Adipocyte (in vitro differentiated cells): ENCODE results near the gene ZFYVE28.

ENCODE experiments used
- DNase-seq: peaks from one replicate; pipeline ENCODE4 v3.0.0-alpha.2; 2015; ENCODE audit warnings: low read depth
- H3K27me3 ChIP-seq: replicated peaks from 2 replicates; pipeline ENCODE4 v1.7.0; 2013; ENCODE audit warnings: mild to moderate bottlenecking, low read length, moderate library complexity; ENCODE audit not compliant: control insufficient read depth, insufficient read depth
- H3K36me3 ChIP-seq: 2 replicates; pipeline ENCODE4 v1.7.0; 2013; ENCODE audit warnings: low read length, mild to moderate bottlenecking, moderate library complexity; ENCODE audit not compliant: control insufficient read depth, insufficient read depth, severe bottlenecking
- H3K4me1 ChIP-seq: 2 replicates; pipeline ENCODE4 v1.7.0; 2013; ENCODE audit warnings: mild to moderate bottlenecking, low read length, moderate library complexity; ENCODE audit not compliant: control insufficient read depth, insufficient read depth
- H3K4me3 ChIP-seq: 2 replicates; pipeline ENCODE4 v1.7.0; 2013; ENCODE audit warnings: mild to moderate bottlenecking, low read length, moderate library complexity
- H3K9ac ChIP-seq: 2 replicates; pipeline ENCODE4 v1.7.0; 2013; ENCODE audit warnings: mild to moderate bottlenecking, low read length, moderate library complexity
- H3K9me3 ChIP-seq: 2 replicates; pipeline ENCODE4 v1.7.0; 2013; ENCODE audit warnings: mild to moderate bottlenecking, low read length, moderate library complexity; ENCODE audit not compliant: control insufficient read depth

Gene ZFYVE28

DNA sequence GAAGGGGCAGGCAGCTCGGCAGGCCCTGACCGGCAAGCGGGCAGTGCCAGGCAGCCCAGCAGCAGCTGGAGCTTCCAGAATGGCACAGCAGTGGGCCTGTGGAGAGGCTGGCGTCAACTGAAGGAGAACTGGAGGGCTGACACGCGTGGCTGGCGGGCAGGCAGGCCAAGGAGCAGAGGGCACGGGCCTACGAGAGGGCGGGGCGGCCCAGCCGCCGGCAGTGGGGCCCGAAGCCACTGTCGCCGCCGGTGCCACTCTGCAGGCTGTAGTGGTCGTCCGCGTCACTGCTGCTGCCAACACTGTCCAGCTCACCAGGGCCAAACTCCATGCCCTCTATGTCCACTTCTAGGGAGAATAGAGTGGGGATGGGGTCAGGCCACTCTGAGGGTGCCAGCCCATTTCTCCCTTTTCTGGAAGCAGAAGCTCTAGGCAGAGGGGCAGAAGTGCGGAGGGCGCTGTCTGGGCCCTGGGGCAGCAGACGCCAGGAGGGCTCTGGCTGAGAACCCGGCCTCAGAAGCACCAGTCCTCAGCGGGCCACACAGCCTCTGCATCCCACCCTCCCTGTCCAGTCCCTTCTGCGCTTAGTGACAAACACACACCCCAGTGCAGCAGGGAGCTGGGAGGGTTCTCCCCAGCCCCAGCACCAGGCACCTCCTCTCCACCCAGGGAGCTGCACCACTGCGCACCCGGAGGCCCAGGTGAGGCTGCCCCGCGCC, 167.9 kb downstream of the ZFYVE28 start:
- no peak for DNase-seq
- H3K4me1 ChIP-seq = peaks cover under 1% of the 10 kb centered on the region
- H3K9ac ChIP-seq = no peak overlapping the region
- no peaks in the 10 kb centered on the region for H3K27me3 ChIP-seq
- H3K4me3 ChIP-seq = no peak overlapping the region
- H3K9me3 ChIP-seq = no peaks in the 10 kb centered on the region
- H3K36me3 ChIP-seq = peaks cover 65% of the 10 kb centered on the region

DNA sequence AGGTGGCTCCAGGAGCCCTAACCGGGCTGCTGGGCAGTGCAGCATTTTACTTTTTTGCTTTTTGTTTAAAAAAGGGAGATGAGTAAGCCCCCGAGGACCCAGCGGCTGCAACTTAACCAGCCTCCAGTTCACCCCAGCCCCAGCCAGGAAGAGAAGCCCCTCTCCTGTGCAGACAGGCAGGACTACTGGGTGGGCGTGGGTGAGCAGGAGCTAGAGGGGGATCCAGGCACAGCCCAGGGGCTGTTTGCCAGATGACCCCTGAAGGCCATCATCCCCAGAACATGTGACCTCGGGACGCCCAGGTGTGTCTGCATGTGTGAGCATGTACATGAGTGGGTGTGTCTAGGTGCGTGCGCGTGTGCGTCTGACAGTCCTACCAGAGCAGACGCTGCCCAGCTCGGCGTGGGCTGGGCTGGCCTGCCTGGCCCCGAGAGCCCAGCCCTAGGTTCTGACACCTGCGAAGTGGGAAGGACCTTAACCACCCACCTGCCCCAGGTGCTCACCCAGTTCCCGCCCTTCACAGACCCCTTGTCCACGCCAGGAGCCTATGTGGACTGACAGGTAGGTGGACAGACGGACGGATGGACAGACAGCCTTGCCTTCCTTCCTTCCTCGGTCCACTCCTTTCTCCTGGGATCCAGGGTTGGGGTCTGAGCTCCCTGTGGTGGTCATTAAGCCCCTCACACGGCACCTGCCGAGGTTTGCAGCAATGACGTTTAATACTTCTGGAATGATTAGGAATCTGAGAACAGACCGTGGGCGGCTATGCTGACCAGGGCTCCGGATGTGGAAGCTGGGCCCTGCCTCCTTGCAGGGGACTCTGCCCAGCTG, 168.7 kb downstream of the ZFYVE28 start:
- H3K36me3 ChIP-seq = peaks cover 60% of the 10 kb centered on the region
- no peaks in the 10 kb centered on the region for H3K4me1 ChIP-seq
- no peak overlapping the region for H3K9ac ChIP-seq
- H3K27me3 ChIP-seq = no peaks in the 10 kb centered on the region
- H3K9me3 ChIP-seq = no peaks in the 10 kb centered on the region
- H3K4me3 ChIP-seq = no peak overlapping the region
- no peak for DNase-seq

DNA sequence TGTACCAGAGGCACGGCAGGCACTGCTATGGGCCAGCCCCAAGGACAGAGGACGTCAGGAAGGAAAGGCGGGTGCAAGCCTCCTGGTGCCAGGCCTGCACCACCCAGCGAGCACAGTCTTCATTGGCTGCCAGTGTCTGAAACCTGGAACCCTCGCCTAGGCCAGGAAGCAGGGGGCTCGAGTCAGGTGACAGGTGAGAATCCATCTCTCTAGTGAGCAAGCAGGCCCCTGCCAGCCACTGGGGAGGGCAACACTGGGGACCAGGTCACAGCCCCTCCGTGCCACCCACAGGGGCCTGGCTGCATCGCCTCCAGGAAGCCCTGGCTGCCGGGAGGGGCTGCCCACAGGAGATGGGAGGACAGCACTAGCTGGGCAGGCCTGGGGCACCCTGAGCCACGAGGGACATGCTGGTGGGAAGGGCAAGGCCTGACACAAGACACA, 169.6 kb downstream of the ZFYVE28 start:
- DNase-seq = no peak
- H3K27me3 ChIP-seq = no peaks in the 10 kb centered on the region

DNA sequence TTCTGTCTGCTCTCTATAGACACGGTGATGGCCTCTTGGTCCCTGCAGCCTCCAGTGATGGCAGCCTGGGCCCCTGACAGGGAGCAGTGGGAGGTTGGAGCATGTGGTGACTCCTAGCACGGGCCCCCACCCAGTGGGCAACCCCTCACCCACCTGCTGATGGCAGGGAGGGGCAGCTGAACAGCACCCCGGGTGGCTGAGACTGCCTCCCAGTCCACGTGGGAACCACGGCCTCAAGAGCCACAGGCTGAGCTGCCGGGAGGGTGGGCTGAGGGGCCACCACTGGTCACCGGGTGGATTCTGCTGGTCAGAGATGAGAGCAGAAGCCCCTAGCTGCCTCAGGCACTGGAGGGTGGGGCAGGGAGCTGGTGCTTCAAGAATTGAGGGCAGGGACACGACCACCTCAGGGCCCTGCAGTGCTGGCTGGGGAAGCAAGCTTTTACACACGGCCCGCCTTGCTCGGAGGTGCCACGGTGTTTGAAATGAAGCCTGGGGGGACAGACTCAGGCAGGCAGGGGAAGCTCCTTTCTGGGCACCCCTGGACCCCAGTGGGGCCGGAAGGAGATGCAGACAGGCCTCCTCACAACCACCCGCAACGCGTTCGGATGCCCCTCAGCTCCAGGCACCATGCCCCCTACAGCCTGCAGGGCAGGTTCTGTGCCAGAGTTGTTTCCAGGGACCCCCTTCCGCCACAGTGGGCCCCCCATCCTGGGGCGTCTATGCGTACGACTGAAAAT, 170.2 kb downstream of the ZFYVE28 start:
- H3K9ac ChIP-seq = no peak overlapping the region
- no peak overlapping the region for H3K4me3 ChIP-seq
- no peaks in the 10 kb centered on the region for H3K27me3 ChIP-seq
- H3K36me3 ChIP-seq = peaks cover 44% of the 10 kb centered on the region
- no peak for DNase-seq
- peaks cover 10% of the 10 kb centered on the region for H3K4me1 ChIP-seq
- no peaks in the 10 kb centered on the region for H3K9me3 ChIP-seq

More for the DNA sequence above, 169.6 kb downstream of the ZFYVE28 start:
- Histone ChIP-seq H3K36me3 (peaks cover 51% of the 10 kb centered on the region), H3K4me1 (peaks cover 5% of the 10 kb centered on the region), H3K4me3 (no peak overlapping the region), H3K9me3 (no peaks in the 10 kb centered on the region), H3K9ac (no peak overlapping the region)

DNA sequence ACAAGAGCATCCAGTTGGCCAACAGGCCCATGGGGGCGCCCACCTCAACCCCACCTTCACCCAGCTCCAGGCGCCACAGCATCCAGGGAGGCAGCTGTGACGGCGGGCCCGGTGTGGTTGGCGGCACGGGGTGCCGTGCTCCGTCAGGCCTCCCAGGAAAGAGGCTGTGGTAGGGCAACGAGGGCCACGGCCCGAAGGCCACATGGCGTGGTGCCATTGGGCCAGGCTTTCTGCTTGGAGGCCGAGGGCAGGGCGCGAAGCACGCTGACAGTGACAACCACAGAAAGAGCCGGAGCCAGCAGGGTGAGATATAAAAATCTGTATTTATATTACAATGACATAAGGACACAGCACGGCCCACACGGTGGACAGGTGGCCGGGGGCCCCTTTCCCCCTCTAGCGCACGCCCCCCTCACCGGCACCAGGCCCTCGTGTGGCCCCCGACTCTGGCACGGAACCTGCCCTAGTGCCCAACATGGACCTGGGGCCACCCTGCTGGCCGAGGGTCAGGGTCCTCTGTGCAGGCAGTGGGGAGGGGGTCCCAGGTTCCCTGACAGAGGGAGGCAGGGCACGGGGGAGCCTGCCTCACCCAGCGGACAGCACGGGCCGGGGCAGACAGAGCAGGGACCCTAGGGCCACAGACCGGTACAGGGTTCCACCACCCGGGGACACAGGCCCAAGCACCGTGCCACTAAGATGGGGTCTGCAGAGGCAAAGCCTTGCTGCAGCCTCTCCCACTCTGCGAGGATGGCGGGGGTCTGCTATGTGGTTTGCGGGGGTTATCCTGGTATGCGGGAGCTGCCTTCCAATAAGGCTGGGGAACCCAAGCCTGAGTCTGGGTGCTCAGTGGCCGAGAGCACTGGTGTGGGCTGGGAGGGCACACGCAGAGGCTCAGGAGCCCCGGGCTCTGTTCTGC, 171.1 kb downstream of the ZFYVE28 start:
- Histone ChIP-seq H3K27me3 (no peaks in the 10 kb centered on the region), H3K4me1 (peaks cover 11% of the 10 kb centered on the region), H3K9ac (no peak overlapping the region), H3K4me3 (no peak overlapping the region), H3K9me3 (no peaks in the 10 kb centered on the region), H3K36me3 (peaks cover 40% of the 10 kb centered on the region)
- DNase-seq = no peak

DNA sequence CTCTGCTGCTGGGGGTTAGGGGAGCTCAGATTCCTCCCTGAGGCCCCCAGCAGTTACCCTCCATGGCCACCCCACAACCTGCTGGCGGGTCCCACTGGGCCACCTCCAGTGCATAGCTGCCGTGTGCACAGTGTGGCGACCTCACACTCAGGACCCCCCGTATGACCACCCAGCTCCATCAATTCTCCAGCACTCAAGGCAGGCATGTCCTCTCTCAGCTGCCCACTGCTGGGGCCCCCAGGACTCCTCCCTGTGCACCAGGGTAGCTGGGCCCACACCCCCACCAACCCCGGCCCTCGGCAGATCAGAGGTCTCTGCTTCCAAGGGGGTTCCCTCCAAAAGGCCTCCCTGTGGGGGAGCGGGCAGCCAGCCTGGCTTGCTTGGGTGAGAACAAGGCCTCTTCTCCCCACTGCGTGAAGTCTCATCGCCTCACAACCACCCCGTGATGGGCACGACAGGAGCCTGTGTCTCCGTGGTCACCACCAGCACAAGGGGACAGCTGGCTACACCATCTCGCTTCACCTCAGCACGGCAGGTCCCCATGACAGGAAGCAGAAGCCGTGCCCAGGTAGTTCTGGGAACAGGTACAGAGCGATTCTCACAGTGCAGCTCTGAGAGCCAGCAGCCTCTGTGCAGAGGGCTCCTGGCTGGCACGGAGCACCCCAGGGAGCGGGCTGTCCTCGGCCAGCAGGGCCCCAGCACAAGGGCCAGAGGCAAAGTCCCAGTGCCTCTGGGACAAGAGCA, 171.9 kb downstream of the ZFYVE28 start:
- no peak overlapping the region for H3K9ac ChIP-seq
- H3K27me3 ChIP-seq = no peaks in the 10 kb centered on the region
- H3K4me1 ChIP-seq = peaks cover 12% of the 10 kb centered on the region
- no peak for DNase-seq
- no peak overlapping the region for H3K4me3 ChIP-seq
- no peaks in the 10 kb centered on the region for H3K9me3 ChIP-seq
- peaks cover 35% of the 10 kb centered on the region for H3K36me3 ChIP-seq

DNA sequence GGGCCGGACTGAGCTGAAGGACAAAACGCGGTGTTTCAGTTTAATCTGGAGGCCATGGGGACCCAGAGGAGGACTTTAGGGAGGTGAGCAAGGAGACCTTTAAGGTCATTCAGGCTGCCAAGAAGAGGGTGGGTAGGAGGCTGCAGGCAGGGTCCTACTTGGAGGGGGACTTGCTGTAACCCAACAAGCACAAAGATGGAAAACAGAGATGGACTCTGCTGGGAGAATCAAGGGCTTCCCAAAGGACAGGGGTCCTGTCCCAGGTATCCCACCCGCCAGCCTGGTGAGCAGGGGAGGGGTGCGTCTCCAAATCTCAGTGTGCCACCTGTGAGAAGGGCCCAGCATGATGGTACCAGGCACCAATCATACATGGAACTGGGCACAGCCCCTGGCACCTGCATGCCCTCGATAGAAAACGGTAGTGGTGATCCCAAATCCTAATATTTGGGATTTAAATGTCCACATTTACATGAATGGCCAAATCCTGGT, 172.6 kb downstream of the ZFYVE28 start:
- Histone ChIP-seq H3K27me3 (no peaks in the 10 kb centered on the region), H3K36me3 (peaks cover 28% of the 10 kb centered on the region), H3K4me1 (peaks cover 14% of the 10 kb centered on the region), H3K9ac (no peak overlapping the region), H3K9me3 (no peaks in the 10 kb centered on the region), H3K4me3 (no peak overlapping the region)
- no peak for DNase-seq

DNA sequence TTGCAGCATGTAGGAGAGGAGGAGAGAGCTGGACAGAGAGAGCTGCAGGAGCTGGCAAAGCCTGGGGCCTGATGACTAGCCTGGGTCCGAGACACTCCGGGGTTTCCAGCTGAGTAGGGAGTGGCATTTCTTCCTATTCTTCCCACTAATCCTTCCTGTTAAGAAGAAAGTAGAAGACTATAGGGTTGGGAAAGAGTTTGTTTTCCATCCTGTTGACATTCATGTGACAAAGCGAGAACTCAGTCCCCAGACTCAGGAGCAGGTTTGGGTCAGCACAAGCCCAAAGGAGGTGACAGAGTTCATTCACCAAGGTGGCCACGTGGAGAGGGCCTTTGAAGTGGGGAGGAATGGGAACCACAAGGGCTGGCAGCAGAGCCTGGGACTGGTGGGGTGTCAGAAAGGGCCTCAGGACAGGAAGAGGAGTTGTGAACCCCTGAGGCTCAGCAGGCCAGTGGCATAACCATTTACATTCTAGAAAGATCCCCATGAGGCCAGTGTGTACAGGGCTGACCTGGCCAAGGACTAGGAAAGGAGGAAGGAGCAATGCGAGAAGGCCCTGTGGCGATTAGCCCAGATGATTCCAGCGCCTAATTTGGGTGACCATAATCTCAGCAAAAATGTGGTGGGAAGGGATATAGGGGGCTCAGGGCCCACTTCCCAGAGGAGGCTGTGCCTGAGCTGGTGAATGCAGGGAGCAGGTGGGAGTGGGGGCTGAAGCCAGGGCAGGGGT, 173.2 kb downstream of the ZFYVE28 start:
- Histone ChIP-seq H3K9me3 (no peaks in the 10 kb centered on the region), H3K27me3 (no peaks in the 10 kb centered on the region), H3K9ac (no peak overlapping the region), H3K36me3 (peaks cover 22% of the 10 kb centered on the region), H3K4me3 (no peak overlapping the region), H3K4me1 (peaks cover 20% of the 10 kb centered on the region)
- DNase-seq = no peak

DNA sequence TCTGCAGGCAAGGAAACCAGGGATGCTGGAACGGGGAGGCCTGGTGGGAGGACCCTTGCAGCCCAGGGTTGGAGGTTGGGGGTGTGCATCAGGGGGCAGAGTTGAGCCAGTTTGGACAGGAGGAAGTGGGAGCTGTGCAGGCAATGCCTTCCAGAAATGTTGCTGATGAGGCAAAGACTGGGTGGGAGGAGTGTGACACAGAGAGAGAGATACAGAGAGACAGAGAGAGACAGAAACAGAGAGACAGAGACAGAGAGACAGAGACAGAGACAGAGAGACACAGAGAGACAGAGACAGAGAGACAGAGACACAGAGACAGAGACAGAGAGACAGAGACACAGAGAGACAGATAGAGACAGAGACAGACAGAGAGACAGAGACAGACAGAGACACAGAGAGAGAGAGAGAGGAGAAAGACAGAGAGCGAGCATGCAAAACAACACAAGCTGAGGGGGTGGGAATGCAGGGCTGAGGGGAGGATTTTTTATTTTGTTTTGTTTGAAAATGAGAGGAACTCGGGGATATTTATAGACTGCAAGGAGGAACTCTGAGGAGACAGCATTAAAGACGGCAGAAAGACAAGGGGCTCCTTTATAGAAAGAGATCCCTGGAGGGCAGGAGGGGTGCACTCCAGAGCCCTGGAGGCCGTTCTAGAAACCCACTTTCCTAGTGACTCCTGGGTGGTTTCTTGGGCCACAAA, 174.6 kb downstream of the ZFYVE28 start:
- H3K27me3 ChIP-seq = no peaks in the 10 kb centered on the region
- peaks cover 15% of the 10 kb centered on the region for H3K36me3 ChIP-seq
- H3K4me3 ChIP-seq = no peak overlapping the region
- peak overlapping the region; percentile 61 for H3K9ac ChIP-seq
- no peaks in the 10 kb centered on the region for H3K9me3 ChIP-seq
- peaks cover 32% of the 10 kb centered on the region for H3K4me1 ChIP-seq
- peak; percentile 36 for DNase-seq
